ENCODE measurements around the gene CGRRF1.

CGRRF1 gene

GRCh38 chr14:54577494-54577893 lies 67.8 kb downstream of the CGRRF1 start:
- no peak for DNase-seq (ENCODE audit: low spot score)
- in situ Hi-C loops (cut with MboI; ENCODE audit: low pct_unique_long_range_greater_than_20kb, low sequenced_read_pairs, unreplicated experiment), result no loop called here
- no peak for TF ChIP-seq CTCF (IDR thresholded peaks at IDR 0.05; ENCODE audit: extremely low read depth, insufficient read depth, missing control alignments)

- TF ChIP-seq CTCF (IDR thresholded peaks at IDR 0.05; ENCODE audit: extremely low read depth, insufficient read depth, missing control alignments), result no peak
- in situ Hi-C loops (cut with MboI; ENCODE audit: low pct_unique_long_range_greater_than_20kb, low sequenced_read_pairs, unreplicated experiment), result no loop called here
- DNase-seq (ENCODE audit: low spot score), result no peak
Observed at GRCh38 chr14:54577977-54578376, 68.3 kb downstream of the CGRRF1 start.

- in situ Hi-C loops (cut with MboI; ENCODE audit: low pct_unique_long_range_greater_than_20kb, low sequenced_read_pairs, unreplicated experiment), result no loop called here
- TF ChIP-seq CTCF (IDR thresholded peaks at IDR 0.05; ENCODE audit: extremely low read depth, insufficient read depth, missing control alignments), result no peak
- DNase-seq (ENCODE audit: low spot score), result no peak
Observed at GRCh38 chr14:54579621-54580020, 69.9 kb downstream of the CGRRF1 start.

- DNase-seq (ENCODE audit: low spot score), result no peak
- in situ Hi-C loops (cut with MboI; ENCODE audit: low pct_unique_long_range_greater_than_20kb, low sequenced_read_pairs, unreplicated experiment), result no loop called here
- no peak for TF ChIP-seq CTCF (IDR thresholded peaks at IDR 0.05; ENCODE audit: extremely low read depth, insufficient read depth, missing control alignments)
Observed at GRCh38 chr14:54580933-54581332, 71.2 kb downstream of the CGRRF1 start.

GRCh38 chr14:54582334-54582733 lies 72.6 kb downstream of the CGRRF1 start:
- TF ChIP-seq CTCF (IDR thresholded peaks at IDR 0.05; ENCODE audit: extremely low read depth, insufficient read depth, missing control alignments), result no peak
- DNase-seq (ENCODE audit: low spot score), result no peak
- in situ Hi-C loops (cut with MboI; ENCODE audit: low pct_unique_long_range_greater_than_20kb, low sequenced_read_pairs, unreplicated experiment), result no loop called here

- in situ Hi-C loops (cut with MboI; ENCODE audit: low pct_unique_long_range_greater_than_20kb, low sequenced_read_pairs, unreplicated experiment), result no loop called here
- no peak for TF ChIP-seq CTCF (IDR thresholded peaks at IDR 0.05; ENCODE audit: extremely low read depth, insufficient read depth, missing control alignments)
- no peak for DNase-seq (ENCODE audit: low spot score)
Observed at GRCh38 chr14:54584097-54584496, 74.4 kb downstream of the CGRRF1 start.

GRCh38 chr14:54585214-54585613 lies 75.5 kb downstream of the CGRRF1 start:
- DNase-seq (ENCODE audit: low spot score), result no peak
- TF ChIP-seq CTCF (IDR thresholded peaks at IDR 0.05; ENCODE audit: extremely low read depth, insufficient read depth, missing control alignments), result no peak
- in situ Hi-C loops (cut with MboI; ENCODE audit: low pct_unique_long_range_greater_than_20kb, low sequenced_read_pairs, unreplicated experiment), result no loop called here
